Esophagus squamous epithelium (tissue), 4 donors: Measurements from ENCODE around the gene OR1C1.

Experiments used
- CTCF ChIP-seq, 6 experiments: fragments of 450-650 bp in 4 of 6; fragments of 200-600 bp in 2 of 6; sonication (generic) in 2 of 6; IDR thresholded peaks; one replicate each; pipeline ENCODE4 v1.5.1; 2016 to 2019; ENCODE audit warnings: antibody characterized with exemption in 6 of 6, mild to moderate bottlenecking in 4 of 6, moderate library complexity in 4 of 6
- POLR2A ChIP-seq, 4 donors: fragments of 450-650 bp; IDR thresholded peaks; one replicate each; pipeline ENCODE4 v1.6.1; 2017; ENCODE audit warnings: antibody characterized with exemption in 4 of 4, mild to moderate bottlenecking in 4 of 4, moderate library complexity in 3 of 4

- TF ChIP-seq POLR2A (IDR thresholded peaks at IDR 0.05) (no peak), CTCF (IDR thresholded peaks at IDR 0.05) (no peak)
Observed at GRCh38 chr1:247749870-247750269, 10.5 kb downstream of the OR1C1 start.
